Stomach (tissue), 9 donors: ENCODE data around the gene AMOTL2. TPM values are rescaled to one million over a fixed set of nuclear protein-coding genes. Genes with fewer than 3 reads are reported as not detected.

ENCODE experiments used
- DNase-seq, 2 donors: peaks; one replicate each; pipeline versions ENCODE4 v3.0.0 to v3.0.0-alpha.2; 2013 to 2019
- H3K27ac ChIP-seq, 5 donors: fragments of 200-600 bp in 4 of 5; sonication (generic) in 4 of 5; one replicate each; pipeline ENCODE4 v1.5.1; 2013 to 2019; ENCODE audit warnings: mild to moderate bottlenecking in 1 of 5, moderate library complexity in 1 of 5
- H3K27me3 ChIP-seq, 3 donors: fragments of 200-600 bp; sonication (generic); one replicate each; pipeline ENCODE4 v1.5.1; 2017 to 2019; ENCODE audit warnings: mixed run types in 1 of 3
- H3K36me3 ChIP-seq, 4 donors: fragments of 200-600 bp; sonication (generic); 1 replicate in 3 of 4; 2 replicates in 1 of 4; pipeline ENCODE4 v1.5.1; 2016 to 2019
- H3K4me1 ChIP-seq, 4 donors: fragments of 200-600 bp; sonication (generic); one replicate each; pipeline ENCODE4 v1.5.1; 2016 to 2019
- H3K4me3 ChIP-seq, 4 donors: fragments of 200-600 bp; sonication (generic) in 3 of 4; one replicate each; pipeline ENCODE4 v1.5.1; 2016 to 2019; ENCODE audit warnings: mild to moderate bottlenecking in 1 of 4
- H3K9me3 ChIP-seq, 4 donors: fragments of 200-600 bp; sonication (generic); one replicate each; pipeline ENCODE4 v1.5.1; 2016 to 2019
- EP300 ChIP-seq: sonication (generic); formaldehyde crosslinking; IDR thresholded peaks from one replicate; pipeline ENCODE4 v1.6.1; 2017; ENCODE audit warnings: antibody characterized with exemption
- POLR2A ChIP-seq, 4 donors: fragments of 450-650 bp; IDR thresholded peaks; one replicate each; pipeline ENCODE4 v1.6.1; 2016; ENCODE audit warnings: antibody characterized with exemption in 4 of 4, control low read depth in 2 of 4, mild to moderate bottlenecking in 1 of 4, moderate library complexity in 1 of 4
- POLR2AphosphoS5 ChIP-seq, 3 donors: sonication (generic); formaldehyde crosslinking; IDR thresholded peaks; one replicate each; pipeline ENCODE4 v1.6.1; 2016; ENCODE audit warnings: antibody characterized with exemption in 3 of 3
- WGBS, 5 donors: extraction: QIAGEN DNeasy Blood & Tissue Kit in 3 of 5; methylation state at CpG; one replicate each; pipeline versions ENCODE4 v1.1.5 to v1.1.7; 2013 to 2018; 5-methylcytosine and 5-hydroxymethylcytosine counted together
- intact Hi-C: fragments of 100-400 bp; cut with DNase I; formaldehyde crosslinking; loops from one replicate; pipeline ENCODE4 v1.15.1; 2023; ENCODE audit warnings: low total_unique reads
- polyA plus RNA-seq, 3 donors: library from polyadenylated mRNA; stranded (reverse); fragments of 200-250 nt; gene quantifications; one replicate each; pipeline ENCODE4 v1.2.3, GENCODE V29; 2013
- total RNA-seq, 5 donors: library from RNA; depleted of rRNA; stranded (reverse); fragments of >200 nt; gene quantifications; one replicate each; pipeline versions ENCODE4 v1.1.0 to v1.2.3, GENCODE V29; 2014 to 2016
- TF ChIP-seq, protein P1 (sequence below), 7 experiments: fragments of 450-650 bp in 4 of 7; fragments of 200-600 bp in 3 of 7; sonication (generic) in 3 of 7; IDR thresholded peaks; one replicate each; pipeline ENCODE4 v1.5.1; 2016 to 2019; ENCODE audit warnings: antibody characterized with exemption in 7 of 7, control low read depth in 2 of 7, mild to moderate bottlenecking in 1 of 7
- donor health status: healthy with polysubstance abuse.
- donor health status: Bipolar disorder and iron deficiency.
- donor health status: healthy.

AMOTL2 gene
- total and polyA plus RNA-seq, 8 donors, result 10.6 to 782 (median 37.0) TPM

DNA sequence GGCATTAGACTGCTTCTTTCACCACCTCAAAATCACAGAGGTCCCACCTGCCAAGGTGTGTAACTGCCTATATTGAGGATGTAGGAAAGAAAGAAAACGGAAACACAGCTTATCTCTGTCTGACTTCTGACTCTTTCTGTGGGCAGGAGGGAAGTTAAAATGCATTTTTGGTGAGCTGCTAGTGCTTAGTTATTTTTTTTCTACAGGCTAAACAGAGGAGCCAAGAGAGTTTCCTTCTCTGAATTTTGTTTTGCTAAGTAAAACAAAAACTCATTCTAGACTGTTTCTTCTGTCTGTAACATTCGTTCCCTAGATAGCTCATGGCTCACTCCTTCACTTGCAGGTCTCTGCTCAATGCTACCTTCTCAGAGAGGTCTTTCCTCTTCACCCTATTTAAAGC is 18.8 kb upstream of the AMOTL2 start:
- Histone ChIP-seq H3K4me1 (peaks cover 0 to 23% (median 13%) of the 10 kb centered on the region in 4 donors), H3K9me3 (no peaks in the 10 kb centered on the region), H3K4me3 (no peak overlapping the region), H3K36me3 (no peaks in the 10 kb centered on the region), H3K27ac (peak overlapping the region in 1 of 5 donors; percentile 50), H3K27me3 (no peaks in the 10 kb centered on the region)
- intact Hi-C loops, result no loop called here
- TF ChIP-seq, protein P1, sequence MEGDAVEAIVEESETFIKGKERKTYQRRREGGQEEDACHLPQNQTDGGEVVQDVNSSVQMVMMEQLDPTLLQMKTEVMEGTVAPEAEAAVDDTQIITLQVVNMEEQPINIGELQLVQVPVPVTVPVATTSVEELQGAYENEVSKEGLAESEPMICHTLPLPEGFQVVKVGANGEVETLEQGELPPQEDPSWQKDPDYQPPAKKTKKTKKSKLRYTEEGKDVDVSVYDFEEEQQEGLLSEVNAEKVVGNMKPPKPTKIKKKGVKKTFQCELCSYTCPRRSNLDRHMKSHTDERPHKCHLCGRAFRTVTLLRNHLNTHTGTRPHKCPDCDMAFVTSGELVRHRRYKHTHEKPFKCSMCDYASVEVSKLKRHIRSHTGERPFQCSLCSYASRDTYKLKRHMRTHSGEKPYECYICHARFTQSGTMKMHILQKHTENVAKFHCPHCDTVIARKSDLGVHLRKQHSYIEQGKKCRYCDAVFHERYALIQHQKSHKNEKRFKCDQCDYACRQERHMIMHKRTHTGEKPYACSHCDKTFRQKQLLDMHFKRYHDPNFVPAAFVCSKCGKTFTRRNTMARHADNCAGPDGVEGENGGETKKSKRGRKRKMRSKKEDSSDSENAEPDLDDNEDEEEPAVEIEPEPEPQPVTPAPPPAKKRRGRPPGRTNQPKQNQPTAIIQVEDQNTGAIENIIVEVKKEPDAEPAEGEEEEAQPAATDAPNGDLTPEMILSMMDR (IDR thresholded peaks at IDR 0.05), result no peak
- TF ChIP-seq POLR2AphosphoS5 (IDR thresholded peaks at IDR 0.05) (no peak), POLR2A (IDR thresholded peaks at IDR 0.05) (no peak)
- no peak for DNase-seq
- WGBS, 5 donors, result 11 to 31% (median 25%) methylated on average over 2 of the region's 2 CpGs

DNA sequence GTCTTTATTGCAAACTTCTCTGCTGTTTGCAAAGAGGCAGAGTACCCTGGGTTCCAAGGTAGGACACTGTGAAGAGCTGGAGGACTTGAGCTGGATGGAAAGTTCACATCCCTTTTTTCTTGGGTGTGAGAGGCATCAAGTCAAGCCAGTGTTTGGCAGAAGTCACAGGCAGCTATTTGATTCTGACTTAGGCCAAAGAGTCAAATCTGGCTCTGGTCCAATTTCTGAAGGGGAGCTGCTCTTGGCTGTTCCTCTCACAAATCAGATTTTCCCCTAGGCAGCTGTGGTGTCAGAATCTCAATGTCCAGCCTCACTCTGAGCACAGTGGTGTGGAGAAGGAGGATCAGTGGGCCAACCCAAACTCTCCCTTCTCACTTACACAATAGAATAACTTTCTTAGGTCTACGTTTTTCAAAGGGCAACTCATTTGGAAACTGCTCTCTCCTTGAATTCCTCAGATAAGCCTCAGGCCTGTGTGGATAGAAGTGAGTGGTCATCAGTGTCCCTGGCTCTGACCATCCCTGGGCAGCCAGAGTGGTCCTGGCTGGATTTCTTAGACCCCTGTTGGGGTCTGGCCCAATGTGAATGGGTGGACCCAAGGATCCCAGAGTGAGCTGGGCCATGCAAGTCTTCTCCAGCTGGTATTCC is 18.2 kb upstream of the AMOTL2 start:
- peak in 1 of 2 donors; percentile 78 for DNase-seq
- no peaks in the 10 kb centered on the region for H3K9me3 ChIP-seq
- no peaks in the 10 kb centered on the region for H3K36me3 ChIP-seq
- peak overlapping the region in 1 of 5 donors; percentile 50 for H3K27ac ChIP-seq
- no peak for TF ChIP-seq POLR2AphosphoS5 (IDR thresholded peaks at IDR 0.05)
- WGBS, 5 donors, result 0 to 38% (median 15%) methylated on average over 1 of the region's 1 CpG
- H3K4me3 ChIP-seq, result no peak overlapping the region
- intact Hi-C loops, result no loop called here
- H3K27me3 ChIP-seq, result no peaks in the 10 kb centered on the region
- peaks cover 0 to 23% (median 13%) of the 10 kb centered on the region in 4 donors for H3K4me1 ChIP-seq

DNA sequence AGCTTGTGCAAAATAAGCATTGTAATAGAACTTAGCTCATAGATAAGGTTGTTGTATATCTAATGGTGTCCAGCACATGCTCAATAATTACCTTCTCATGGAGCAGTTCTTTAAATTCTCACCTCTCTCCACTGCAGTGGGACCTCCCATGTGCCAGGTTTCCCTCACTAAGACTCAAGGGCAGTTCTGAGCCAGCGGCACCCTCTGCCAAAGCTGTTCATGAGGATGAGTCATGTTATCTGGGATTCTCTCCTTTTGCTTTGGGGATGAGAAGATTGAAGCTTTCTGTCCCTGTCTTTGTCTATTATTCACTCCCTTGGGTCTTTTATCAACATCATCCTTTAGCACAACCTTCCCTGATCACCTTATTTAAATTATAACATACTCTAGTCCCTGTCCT is 15.6 kb upstream of the AMOTL2 start:
- Histone ChIP-seq H3K4me3 (no peak overlapping the region), H3K36me3 (no peaks in the 10 kb centered on the region), H3K9me3 (no peaks in the 10 kb centered on the region), H3K27ac (no peak overlapping the region), H3K4me1 (peaks cover 0 to 23% (median 13%) of the 10 kb centered on the region in 4 donors), H3K27me3 (no peaks in the 10 kb centered on the region)
- DNase-seq, result no peak
- WGBS, 5 donors, result 95 to 100% (median 100%) methylated on average over 1 of the region's 1 CpG
- TF ChIP-seq POLR2AphosphoS5 (IDR thresholded peaks at IDR 0.05) (no peak), EP300 (no peak), POLR2A (IDR thresholded peaks at IDR 0.05) (no peak)
- TF ChIP-seq, protein P1 (IDR thresholded peaks at IDR 0.05), result no peak
- intact Hi-C loops, result no loop called here

DNA sequence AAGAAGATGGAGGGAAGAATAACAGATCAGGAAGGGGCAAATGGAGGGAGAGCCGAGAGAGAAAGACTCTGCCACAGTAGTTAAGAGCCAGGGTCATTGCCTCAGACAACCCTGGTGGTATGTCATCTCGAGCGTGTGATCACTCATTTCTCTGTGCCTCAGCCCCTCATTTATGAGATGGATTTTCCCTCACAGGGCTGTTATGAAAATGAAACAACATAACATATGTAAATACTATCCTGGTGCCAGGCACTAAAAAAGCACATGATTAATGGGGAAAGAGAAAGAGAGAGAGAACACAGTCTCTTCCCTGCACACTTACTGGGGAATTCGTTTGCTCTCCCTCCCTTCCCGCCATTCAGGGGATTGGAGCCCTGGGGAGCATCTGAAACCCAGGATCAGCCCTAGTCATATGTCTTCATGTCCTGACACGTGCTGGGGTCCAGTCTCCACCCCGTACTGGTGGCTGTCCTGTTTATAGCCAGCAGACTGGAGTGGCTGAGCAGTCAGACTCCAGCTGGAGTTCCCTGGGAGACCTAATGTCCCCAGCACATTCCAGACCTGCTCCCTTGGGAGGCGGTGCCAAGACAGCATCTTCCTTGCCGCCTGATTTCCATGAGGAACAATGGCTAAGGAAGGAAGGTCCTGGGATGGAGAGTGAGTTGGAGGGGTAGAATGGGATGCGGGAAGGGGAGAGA is 14.7 kb upstream of the AMOTL2 start:
- Histone ChIP-seq H3K9me3 (no peaks in the 10 kb centered on the region), H3K4me1 (peaks cover 0 to 23% (median 13%) of the 10 kb centered on the region in 4 donors), H3K27ac (no peak overlapping the region), H3K27me3 (no peaks in the 10 kb centered on the region), H3K36me3 (no peaks in the 10 kb centered on the region), H3K4me3 (no peak overlapping the region)
- no peak for DNase-seq
- TF ChIP-seq POLR2AphosphoS5 (IDR thresholded peaks at IDR 0.05), result no peak
- no peak for TF ChIP-seq EP300
- TF ChIP-seq POLR2A (IDR thresholded peaks at IDR 0.05), result no peak
- TF ChIP-seq, protein P1 (IDR thresholded peaks at IDR 0.05), result no peak
- 53 to 70% (median 62%) methylated on average over 10 of the region's 10 CpGs for WGBS, 5 donors
- intact Hi-C loops, result no loop called here

DNA sequence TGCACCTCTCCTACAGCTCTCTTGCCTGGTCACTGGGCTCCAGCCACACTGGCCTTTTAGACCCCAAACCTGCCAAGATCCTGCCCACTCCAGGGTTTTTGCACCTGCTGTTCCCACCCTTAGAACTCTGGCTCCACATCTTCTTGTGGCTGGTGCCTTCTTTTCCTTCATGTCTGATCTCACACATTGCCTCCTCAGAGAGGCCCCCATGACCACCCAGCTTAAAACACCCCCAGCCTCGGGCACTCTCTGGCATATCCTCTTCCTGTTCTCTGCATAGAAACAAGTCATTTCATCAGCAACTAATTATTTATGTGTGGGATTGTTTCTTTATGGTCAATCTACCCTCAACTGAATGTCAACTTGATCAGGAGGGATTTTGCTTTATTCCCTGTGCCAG is 14.0 kb upstream of the AMOTL2 start:
- intact Hi-C loops, result no loop called here
- no peak for TF ChIP-seq POLR2AphosphoS5 (IDR thresholded peaks at IDR 0.05)
- no peak for TF ChIP-seq EP300
- no peak for TF ChIP-seq POLR2A (IDR thresholded peaks at IDR 0.05)
- TF ChIP-seq, protein P1 (IDR thresholded peaks at IDR 0.05), result no peak

More for the DNA sequence above, 14.0 kb upstream of the AMOTL2 start:
- Histone ChIP-seq H3K36me3 (no peaks in the 10 kb centered on the region), H3K4me1 (peaks cover 0 to 21% (median 13%) of the 10 kb centered on the region in 4 donors), H3K4me3 (no peak overlapping the region), H3K27me3 (no peaks in the 10 kb centered on the region), H3K9me3 (no peaks in the 10 kb centered on the region), H3K27ac (no peak overlapping the region)
- DNase-seq, result no peak
- 68 to 71% (median 70%) methylated on average over 1 of the region's 1 CpG for WGBS, 5 donors
